ENCODE measurements around the gene RPL12. TPM values are rescaled to one million over a fixed set of nuclear protein-coding genes. Genes with fewer than 3 reads are reported as not detected.
A peak's percentile ranks its signal among the peaks of the same experiment; 100 is the strongest.

RPL12 gene
- polyA plus RNA-seq, 2 of the 4 experiments (the other 2 are of a cell fraction) = 2,198 to 2,384 TPM

DNA sequence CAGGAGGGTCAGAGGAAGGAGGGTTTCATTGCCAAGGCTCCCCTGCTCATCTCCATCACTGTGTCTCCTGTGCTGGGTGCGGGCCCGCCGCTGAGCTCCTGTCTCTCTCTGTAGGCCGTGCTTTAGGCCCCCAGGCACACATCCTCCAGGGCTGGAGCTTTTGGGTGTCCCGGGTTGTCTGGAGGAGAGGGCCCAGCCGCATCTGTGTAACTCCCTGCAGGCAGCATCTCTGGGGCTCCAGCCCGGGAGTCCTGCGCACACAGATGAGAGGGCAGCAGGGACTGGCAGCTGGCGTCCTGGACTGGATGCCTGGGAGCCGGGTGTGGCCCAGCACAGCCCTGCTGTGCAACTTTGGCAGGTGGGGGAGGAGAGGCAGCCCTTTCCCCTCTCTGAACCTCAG lies 40.3 kb upstream of the RPL12 start:
- TF ChIP-seq, protein P1, sequence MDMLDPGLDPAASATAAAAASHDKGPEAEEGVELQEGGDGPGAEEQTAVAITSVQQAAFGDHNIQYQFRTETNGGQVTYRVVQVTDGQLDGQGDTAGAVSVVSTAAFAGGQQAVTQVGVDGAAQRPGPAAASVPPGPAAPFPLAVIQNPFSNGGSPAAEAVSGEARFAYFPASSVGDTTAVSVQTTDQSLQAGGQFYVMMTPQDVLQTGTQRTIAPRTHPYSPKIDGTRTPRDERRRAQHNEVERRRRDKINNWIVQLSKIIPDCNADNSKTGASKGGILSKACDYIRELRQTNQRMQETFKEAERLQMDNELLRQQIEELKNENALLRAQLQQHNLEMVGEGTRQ (IDR thresholded peaks at IDR 0.05) = no peak
- TF ChIP-seq, protein P2, sequence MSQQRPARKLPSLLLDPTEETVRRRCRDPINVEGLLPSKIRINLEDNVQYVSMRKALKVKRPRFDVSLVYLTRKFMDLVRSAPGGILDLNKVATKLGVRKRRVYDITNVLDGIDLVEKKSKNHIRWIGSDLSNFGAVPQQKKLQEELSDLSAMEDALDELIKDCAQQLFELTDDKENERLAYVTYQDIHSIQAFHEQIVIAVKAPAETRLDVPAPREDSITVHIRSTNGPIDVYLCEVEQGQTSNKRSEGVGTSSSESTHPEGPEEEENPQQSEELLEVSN (IDR thresholded peaks at IDR 0.05; ENCODE audit: borderline replicate concordance, low read depth) = no peak
- TF ChIP-seq ZNF302 (CRISPR knock-in tag; IDR thresholded peaks at IDR 0.05) (no peak), CEBPB (IDR thresholded peaks at IDR 0.05) (no peak), RCOR1 (IDR thresholded peaks at IDR 0.05; ENCODE audit: low read depth, low read length) (no peak), EHMT2 (IDR thresholded peaks at IDR 0.05; ENCODE audit: low read depth) (no peak), CHD4 (IDR thresholded peaks at IDR 0.05; ENCODE audit: borderline replicate concordance) (no peak), RFX5 (IDR thresholded peaks at IDR 0.05) (no peak)
- TF ChIP-seq, protein P3, sequence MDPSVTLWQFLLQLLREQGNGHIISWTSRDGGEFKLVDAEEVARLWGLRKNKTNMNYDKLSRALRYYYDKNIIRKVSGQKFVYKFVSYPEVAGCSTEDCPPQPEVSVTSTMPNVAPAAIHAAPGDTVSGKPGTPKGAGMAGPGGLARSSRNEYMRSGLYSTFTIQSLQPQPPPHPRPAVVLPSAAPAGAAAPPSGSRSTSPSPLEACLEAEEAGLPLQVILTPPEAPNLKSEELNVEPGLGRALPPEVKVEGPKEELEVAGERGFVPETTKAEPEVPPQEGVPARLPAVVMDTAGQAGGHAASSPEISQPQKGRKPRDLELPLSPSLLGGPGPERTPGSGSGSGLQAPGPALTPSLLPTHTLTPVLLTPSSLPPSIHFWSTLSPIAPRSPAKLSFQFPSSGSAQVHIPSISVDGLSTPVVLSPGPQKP (IDR thresholded peaks at IDR 0.05; ENCODE audit: low read depth, low read length) = no peak
- TF ChIP-seq, protein P4, sequence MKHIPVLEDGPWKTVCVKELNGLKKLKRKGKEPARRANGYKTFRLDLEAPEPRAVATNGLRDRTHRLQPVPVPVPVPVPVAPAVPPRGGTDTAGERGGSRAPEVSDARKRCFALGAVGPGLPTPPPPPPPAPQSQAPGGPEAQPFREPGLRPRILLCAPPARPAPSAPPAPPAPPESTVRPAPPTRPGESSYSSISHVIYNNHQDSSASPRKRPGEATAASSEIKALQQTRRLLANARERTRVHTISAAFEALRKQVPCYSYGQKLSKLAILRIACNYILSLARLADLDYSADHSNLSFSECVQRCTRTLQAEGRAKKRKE (CRISPR knock-in tag; IDR thresholded peaks at IDR 0.05; ENCODE audit: low read depth) = no peak
- peak overlapping the region in 1 of 2 experiments; percentile 4; a peak in 1 of 6 replicates for H3K27ac ChIP-seq
- ChIA-PET CTCF (interaction anchor here (1.4 to 36.3 kb wide), 9 partner anchors 12 to 551 kb away, joined by 3 to 821 read pairs (median 4); no protein-coding TSS in a partner anchor), POLR2A (no interaction called here)
- no peaks in the 10 kb centered on the region for H3K4me1 ChIP-seq
- WGBS (ENCODE audit: missing lambda C conversion rate) = 92% methylated on average over 10 of the region's 10 CpGs
- DNase-seq (ENCODE audit: low read depth in 1 of 2, low spot score in 1 of 2) = no peak
- no peak overlapping the region for H3K4me3 ChIP-seq
- H3K4me2 ChIP-seq = no peak overlapping the region
- no peaks in the 10 kb centered on the region for H3K9me3 ChIP-seq
- peak; percentile 5 to 6; a peak in 1 of 6 replicates for ATAC-seq
- no peak for FAIRE-seq

DNA sequence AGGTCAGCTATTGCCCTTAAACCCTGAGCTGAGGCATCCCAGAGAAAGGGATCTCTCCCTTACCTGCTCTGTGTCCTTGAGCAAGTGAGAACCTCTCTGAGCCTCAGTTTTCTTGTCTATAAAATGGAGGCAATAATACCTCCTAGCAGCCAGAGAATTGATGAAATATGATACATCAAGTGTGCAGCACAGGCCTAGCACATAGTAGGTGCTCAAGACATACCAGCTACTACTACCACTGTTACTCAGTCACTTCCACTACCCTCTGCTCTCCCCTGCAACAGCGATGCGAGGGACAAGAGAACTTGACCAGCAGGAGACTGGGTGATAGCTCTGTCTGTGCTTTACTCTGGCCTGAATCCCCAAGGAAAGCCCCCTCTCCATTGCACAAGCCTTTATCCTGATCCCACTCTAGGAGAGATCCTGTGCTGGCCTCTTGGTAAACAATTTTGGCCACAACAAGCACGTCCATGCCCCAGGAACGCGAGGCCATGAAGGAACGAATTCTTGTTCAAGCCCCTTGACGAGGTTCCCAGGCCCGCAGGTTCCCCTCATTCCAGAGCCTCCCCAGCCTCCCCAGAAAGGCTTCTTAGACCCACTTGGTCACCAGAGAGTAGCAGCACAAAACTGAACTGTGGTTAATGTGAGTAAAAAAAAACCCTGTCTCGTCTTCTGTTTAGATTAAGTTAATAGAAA lies 39.5 kb upstream of the RPL12 start:
- Histone ChIP-seq H3K4me2 (no peak overlapping the region), H3K4me3 (no peak overlapping the region), H3K27ac (no peak overlapping the region), H3K9me3 (no peaks in the 10 kb centered on the region), H3K4me1 (no peaks in the 10 kb centered on the region)
- FAIRE-seq (no peak), DNase-seq (ENCODE audit: low read depth in 1 of 2, low spot score in 1 of 2) (no peak), ATAC-seq (no peak)
- ChIA-PET POLR2A (no interaction called here), CTCF (interaction anchor here (0.7 to 36.3 kb wide), 13 partner anchors 9 to 550 kb away, joined by 3 to 821 read pairs (median 4); no protein-coding TSS in a partner anchor)
- TF ChIP-seq, protein P2 (IDR thresholded peaks at IDR 0.05; ENCODE audit: borderline replicate concordance, low read depth) = no peak
- TF ChIP-seq SREBF2 (IDR thresholded peaks at IDR 0.05) (no peak), POLR2A (IDR thresholded peaks at IDR 0.05; ENCODE audit: low read length) (no peak), NPAS2 (CRISPR knock-in tag; IDR thresholded peaks at IDR 0.05; ENCODE audit: borderline replicate concordance) (no peak), EHMT2 (IDR thresholded peaks at IDR 0.05; ENCODE audit: low read depth) (no peak), HEYL (CRISPR knock-in tag; IDR thresholded peaks at IDR 0.05) (no peak), CBX8 (IDR thresholded peaks at IDR 0.05) (no peak), NFE2L2 (conservative IDR thresholded peaks at IDR 0.05; ENCODE audit: low read length) (no peak), CHD2 (IDR thresholded peaks at IDR 0.05; ENCODE audit: low read length, partially characterized antibody) (no peak)
- TF ChIP-seq, protein P5, sequence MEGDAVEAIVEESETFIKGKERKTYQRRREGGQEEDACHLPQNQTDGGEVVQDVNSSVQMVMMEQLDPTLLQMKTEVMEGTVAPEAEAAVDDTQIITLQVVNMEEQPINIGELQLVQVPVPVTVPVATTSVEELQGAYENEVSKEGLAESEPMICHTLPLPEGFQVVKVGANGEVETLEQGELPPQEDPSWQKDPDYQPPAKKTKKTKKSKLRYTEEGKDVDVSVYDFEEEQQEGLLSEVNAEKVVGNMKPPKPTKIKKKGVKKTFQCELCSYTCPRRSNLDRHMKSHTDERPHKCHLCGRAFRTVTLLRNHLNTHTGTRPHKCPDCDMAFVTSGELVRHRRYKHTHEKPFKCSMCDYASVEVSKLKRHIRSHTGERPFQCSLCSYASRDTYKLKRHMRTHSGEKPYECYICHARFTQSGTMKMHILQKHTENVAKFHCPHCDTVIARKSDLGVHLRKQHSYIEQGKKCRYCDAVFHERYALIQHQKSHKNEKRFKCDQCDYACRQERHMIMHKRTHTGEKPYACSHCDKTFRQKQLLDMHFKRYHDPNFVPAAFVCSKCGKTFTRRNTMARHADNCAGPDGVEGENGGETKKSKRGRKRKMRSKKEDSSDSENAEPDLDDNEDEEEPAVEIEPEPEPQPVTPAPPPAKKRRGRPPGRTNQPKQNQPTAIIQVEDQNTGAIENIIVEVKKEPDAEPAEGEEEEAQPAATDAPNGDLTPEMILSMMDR (IDR thresholded peaks at IDR 0.05) = no peak
- TF ChIP-seq, protein P6, sequence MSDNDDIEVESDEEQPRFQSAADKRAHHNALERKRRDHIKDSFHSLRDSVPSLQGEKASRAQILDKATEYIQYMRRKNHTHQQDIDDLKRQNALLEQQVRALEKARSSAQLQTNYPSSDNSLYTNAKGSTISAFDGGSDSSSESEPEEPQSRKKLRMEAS (IDR thresholded peaks at IDR 0.05) = no peak
- WGBS (ENCODE audit: missing lambda C conversion rate) = 89% methylated on average over 9 of the region's 9 CpGs

All from A549 (cell line).